Mesenchymal stem cell (in vitro differentiated cells and primary cell): ENCODE data around the gene GRID2.

Experiments
- DNase-seq: peaks from one replicate; pipeline ENCODE4 v3.0.0-alpha.2; 2013
- H2AFZ ChIP-seq: one replicate; pipeline ENCODE4 v1.6.1; 2013; ENCODE audit warnings: low read depth, mild to moderate bottlenecking, control low read depth, inconsistent platforms, low read length, moderate library complexity
- H2AK5ac ChIP-seq: 2 replicates; pipeline ENCODE4 v1.6.1; 2013; ENCODE audit warnings: low read length, moderate library complexity, mild to moderate bottlenecking, inconsistent platforms; ENCODE audit not compliant: severe bottlenecking
- H2BK120ac ChIP-seq: one replicate; pipeline ENCODE4 v1.6.1; 2013; ENCODE audit warnings: low read depth, mild to moderate bottlenecking, inconsistent platforms, low read length, moderate library complexity
- H2BK12ac ChIP-seq, 2 experiments: one replicate each; pipeline ENCODE4 v1.6.1; 2013; ENCODE audit warnings: inconsistent platforms in 2 of 2, low read length in 2 of 2, mild to moderate bottlenecking in 2 of 2, moderate library complexity in 2 of 2, control low read depth in 1 of 2
- H2BK15ac ChIP-seq: one replicate; pipeline ENCODE4 v1.6.1; 2013; ENCODE audit warnings: mild to moderate bottlenecking, low read depth, inconsistent platforms; ENCODE audit not compliant: poor library complexity, severe bottlenecking
- H2BK5ac ChIP-seq: 2 replicates; pipeline ENCODE4 v1.6.1; 2013; ENCODE audit warnings: low read depth, mild to moderate bottlenecking, low read length, control low read depth, inconsistent platforms; ENCODE audit not compliant: poor library complexity, severe bottlenecking
- H3K14ac ChIP-seq, 2 experiments: one replicate each; pipeline ENCODE4 v1.6.1; 2013; ENCODE audit warnings: inconsistent platforms in 2 of 2, low read length in 2 of 2, control low read depth in 1 of 2, mild to moderate bottlenecking in 1 of 2, moderate library complexity in 1 of 2
- H3K18ac ChIP-seq, 2 experiments: one replicate each; pipeline ENCODE4 v1.6.1; 2013; ENCODE audit warnings: inconsistent platforms in 2 of 2, low read length in 2 of 2, control low read depth in 1 of 2, low read depth in 1 of 2, mild to moderate bottlenecking in 1 of 2
- H3K23ac ChIP-seq, 2 experiments: one replicate each; pipeline ENCODE4 v1.6.1; 2013; ENCODE audit warnings: inconsistent platforms in 2 of 2, low read length in 2 of 2, mild to moderate bottlenecking in 2 of 2, moderate library complexity in 2 of 2, control low read depth in 1 of 2
- H3K27ac ChIP-seq: 2 replicates; pipeline ENCODE4 v1.5.1; 2013; ENCODE audit warnings: mild to moderate bottlenecking, moderate library complexity, low read length, control low read depth, inconsistent platforms; ENCODE audit not compliant: poor library complexity, severe bottlenecking
- H3K27me3 ChIP-seq, 2 experiments: 2 replicates each; pipeline versions ENCODE4 v1.6.1 to v1.7.0; 2013; ENCODE audit warnings: low read length in 2 of 2, mild to moderate bottlenecking in 2 of 2, moderate library complexity in 2 of 2, control low read depth in 1 of 2, inconsistent platforms in 1 of 2; ENCODE audit not compliant: control insufficient read depth in 1 of 2, insufficient read depth in 1 of 2
- H3K36me3 ChIP-seq, 2 experiments: 2 replicates each; pipeline versions ENCODE4 v1.6.1 to v1.7.0; 2013; ENCODE audit warnings: low read length in 2 of 2, control low read depth in 1 of 2, inconsistent platforms in 1 of 2, low read depth in 1 of 2, mild to moderate bottlenecking in 1 of 2; ENCODE audit not compliant: insufficient read depth in 2 of 2, control insufficient read depth in 1 of 2
- H3K4ac ChIP-seq, 2 experiments: one replicate each; pipeline ENCODE4 v1.6.1; 2013; ENCODE audit warnings: inconsistent platforms in 2 of 2, low read length in 2 of 2, mild to moderate bottlenecking in 2 of 2, moderate library complexity in 2 of 2, control low read depth in 1 of 2, low read depth in 1 of 2
- H3K4me1 ChIP-seq: 2 replicates; pipeline ENCODE4 v1.6.1; 2013; ENCODE audit warnings: low read depth, low read length, control low read depth; ENCODE audit not compliant: control insufficient read depth, insufficient read depth
- H3K4me2 ChIP-seq: 2 replicates; pipeline ENCODE4 v1.6.1; 2013; ENCODE audit warnings: low read length, mild to moderate bottlenecking, inconsistent platforms; ENCODE audit not compliant: poor library complexity, severe bottlenecking
- H3K4me3 ChIP-seq, 2 experiments: 2 replicates each; pipeline versions ENCODE4 v1.5.1 to v1.7.0; 2013; ENCODE audit warnings: low read length in 2 of 2, mild to moderate bottlenecking in 2 of 2, control low read depth in 1 of 2, low read depth in 1 of 2; ENCODE audit not compliant: insufficient read depth in 1 of 2
- H3K79me1 ChIP-seq: replicated peaks from 2 replicates; pipeline ENCODE4 v1.6.1; 2013; ENCODE audit warnings: mild to moderate bottlenecking, control low read depth, low read length, inconsistent platforms; ENCODE audit not compliant: poor library complexity, severe bottlenecking
- H3K9ac ChIP-seq: 2 replicates; pipeline ENCODE4 v1.7.0; 2013; ENCODE audit warnings: mild to moderate bottlenecking, low read length, moderate library complexity
- H3K9me3 ChIP-seq: 2 replicates; pipeline ENCODE4 v1.7.0; 2013; ENCODE audit warnings: mild to moderate bottlenecking, low read length; ENCODE audit not compliant: control insufficient read depth
- H4K8ac ChIP-seq: one replicate; pipeline ENCODE4 v1.6.1; 2013; ENCODE audit warnings: inconsistent platforms, mild to moderate bottlenecking, low read length, moderate library complexity
- H4K91ac ChIP-seq: one replicate; pipeline ENCODE4 v1.6.1; 2013; ENCODE audit warnings: mild to moderate bottlenecking, low read length, inconsistent platforms
- WGBS: methylation state at CpG from one replicate; pipeline ENCODE4 v1.1.7; 2013; ENCODE audit warnings: mixed read lengths; 5-methylcytosine and 5-hydroxymethylcytosine counted together

The GRID2 gene

DNA sequence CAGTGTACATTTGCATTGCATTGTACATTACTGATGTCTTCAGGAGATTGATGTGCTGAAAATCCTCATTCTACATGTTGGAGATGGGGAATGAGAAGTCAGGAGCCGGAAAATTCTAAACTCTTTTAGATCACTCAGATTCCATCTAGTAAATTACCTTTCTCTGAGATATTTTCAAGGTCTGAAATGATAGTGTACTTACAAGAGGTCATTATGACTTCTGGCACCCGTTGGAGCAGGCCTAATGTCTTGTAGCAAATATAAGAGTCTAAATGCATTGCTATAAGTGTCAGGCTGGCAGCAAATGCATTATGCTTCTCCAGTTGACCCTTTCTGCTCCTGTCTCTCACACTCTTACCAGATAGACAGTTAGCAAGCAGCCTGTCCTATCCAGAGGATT is 692.8 kb downstream of the GRID2 start:
- WGBS: 75% methylated on average over 1 of the region's 2 CpGs
- Histone ChIP-seq H3K79me1 (no peaks in the 10 kb centered on the region), H3K27ac (no peak overlapping the region), H4K8ac (no peak overlapping the region), H3K36me3 (no peaks in the 10 kb centered on the region), H2BK15ac (no peak overlapping the region), H2BK120ac (no peak overlapping the region), H2AFZ (no peak overlapping the region), H4K91ac (no peak overlapping the region), H3K18ac (no peak overlapping the region), H3K4me2 (no peak overlapping the region), H2BK5ac (no peak overlapping the region), H3K4me3 (no peak overlapping the region), H3K23ac (no peak overlapping the region), H2AK5ac (no peak overlapping the region), H2BK12ac (no peak overlapping the region), H3K27me3 (no peaks in the 10 kb centered on the region), H3K9me3 (no peaks in the 10 kb centered on the region), H3K4ac (no peak overlapping the region), H3K4me1 (no peaks in the 10 kb centered on the region), H3K9ac (no peak overlapping the region), H3K14ac (no peak overlapping the region)
- DNase-seq: no peak

DNA sequence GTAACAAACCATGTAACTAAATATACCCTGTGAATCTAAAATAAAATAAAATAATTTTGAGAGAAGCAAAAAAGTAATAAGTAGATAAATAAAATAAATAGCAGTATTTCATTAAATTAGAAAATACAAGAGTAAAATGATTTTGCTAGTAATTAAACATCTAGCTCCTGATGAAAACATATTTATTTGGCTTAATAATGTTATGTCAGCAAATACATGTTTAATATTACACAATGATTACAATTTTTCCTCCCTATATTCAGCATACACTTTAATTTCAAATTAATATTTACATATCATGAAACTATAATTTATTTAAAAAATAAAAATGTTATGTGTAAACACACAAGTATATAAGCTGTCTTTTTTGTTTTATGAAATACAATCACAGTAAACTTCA is 697.1 kb downstream of the GRID2 start:
- Histone ChIP-seq H2BK12ac (no peak overlapping the region), H3K9ac (no peak overlapping the region), H3K4me3 (no peak overlapping the region), H3K27ac (no peak overlapping the region), H4K91ac (no peak overlapping the region), H3K79me1 (no peaks in the 10 kb centered on the region), H2BK15ac (no peak overlapping the region), H3K4ac (no peak overlapping the region), H3K27me3 (no peaks in the 10 kb centered on the region), H4K8ac (no peak overlapping the region), H3K18ac (no peak overlapping the region), H3K4me1 (no peaks in the 10 kb centered on the region), H3K23ac (no peak overlapping the region), H2BK120ac (no peak overlapping the region), H2AFZ (no peak overlapping the region), H3K14ac (no peak overlapping the region), H3K36me3 (no peaks in the 10 kb centered on the region), H3K4me2 (no peak overlapping the region), H2AK5ac (no peak overlapping the region), H2BK5ac (no peak overlapping the region), H3K9me3 (no peaks in the 10 kb centered on the region)
- DNase-seq: no peak

DNA sequence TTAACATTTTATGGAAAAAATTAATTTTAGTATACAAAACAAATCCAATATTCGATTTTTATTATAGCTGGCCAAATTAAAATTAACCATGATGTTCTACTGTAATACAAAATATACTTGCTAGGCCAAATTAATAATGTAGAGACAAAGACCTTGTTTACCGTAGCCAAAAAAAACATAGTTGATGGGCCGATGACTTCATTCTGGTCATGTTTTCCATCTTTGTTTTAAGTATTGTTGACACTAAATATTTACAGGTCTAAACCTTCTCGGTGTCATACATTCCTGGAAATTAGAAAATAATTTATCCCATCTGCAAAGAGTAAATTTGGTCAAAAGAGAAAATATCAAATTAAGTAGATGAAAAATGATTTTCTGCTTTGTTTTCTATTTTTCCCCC is 698.5 kb downstream of the GRID2 start:
- Histone ChIP-seq H3K4me3 (no peak overlapping the region), H2BK120ac (no peak overlapping the region), H4K91ac (no peak overlapping the region), H3K18ac (no peak overlapping the region), H2BK12ac (no peak overlapping the region), H3K4ac (no peak overlapping the region), H3K23ac (no peak overlapping the region), H3K14ac (no peak overlapping the region), H2AK5ac (no peak overlapping the region), H4K8ac (no peak overlapping the region), H3K36me3 (no peaks in the 10 kb centered on the region), H3K27me3 (no peaks in the 10 kb centered on the region), H2BK15ac (no peak overlapping the region), H3K4me2 (no peak overlapping the region), H3K9ac (no peak overlapping the region), H3K4me1 (no peaks in the 10 kb centered on the region), H2AFZ (no peak overlapping the region), H2BK5ac (no peak overlapping the region), H3K9me3 (no peaks in the 10 kb centered on the region), H3K79me1 (no peaks in the 10 kb centered on the region), H3K27ac (no peak overlapping the region)
- 82% methylated on average over 2 of the region's 4 CpGs for WGBS
- DNase-seq: no peak

DNA sequence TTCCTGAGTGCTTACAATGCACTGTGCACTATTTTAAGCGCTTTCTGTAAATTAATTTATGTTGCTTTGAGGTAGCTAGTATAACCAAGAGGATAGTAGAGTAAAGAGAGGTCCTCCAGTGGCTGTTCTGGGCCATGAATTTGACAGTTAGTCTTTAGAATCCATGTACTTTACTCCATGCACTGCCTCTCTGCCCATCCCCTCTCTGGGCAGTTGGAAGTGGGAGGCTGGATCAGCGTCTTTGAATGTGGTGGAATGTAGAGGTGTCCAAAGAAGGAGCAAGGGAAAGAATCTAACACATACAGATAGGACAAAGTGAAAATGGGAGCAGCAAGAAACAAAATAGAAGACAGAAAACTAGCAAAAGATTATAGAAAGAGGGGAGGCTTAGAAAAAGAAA is 712.6 kb downstream of the GRID2 start:
- WGBS: 100% methylated on average over 2 of the region's 2 CpGs
- H3K27ac ChIP-seq: no peak overlapping the region
- no peak overlapping the region for H3K4ac ChIP-seq
- H2BK5ac ChIP-seq: no peak overlapping the region
- H2BK15ac ChIP-seq: no peak overlapping the region
- H2BK12ac ChIP-seq: no peak overlapping the region
- H3K4me1 ChIP-seq: no peaks in the 10 kb centered on the region
- no peak overlapping the region for H3K14ac ChIP-seq
- H3K9me3 ChIP-seq: no peaks in the 10 kb centered on the region
- no peaks in the 10 kb centered on the region for H3K36me3 ChIP-seq
- no peak for DNase-seq
- H3K27me3 ChIP-seq: no peaks in the 10 kb centered on the region
- H3K18ac ChIP-seq: no peak overlapping the region
- no peak overlapping the region for H2BK120ac ChIP-seq
- H3K9ac ChIP-seq: no peak overlapping the region
- no peak overlapping the region for H4K91ac ChIP-seq
- H3K4me3 ChIP-seq: no peak overlapping the region
- no peak overlapping the region for H2AK5ac ChIP-seq
- no peak overlapping the region for H4K8ac ChIP-seq
- no peak overlapping the region for H2AFZ ChIP-seq
- H3K79me1 ChIP-seq: no peaks in the 10 kb centered on the region
- H3K23ac ChIP-seq: no peak overlapping the region
- H3K4me2 ChIP-seq: no peak overlapping the region
